Renal pelvis (tissue), 4 donors: Measurements from ENCODE around the gene GTF2IRD1. TPM values are rescaled to one million over a fixed set of nuclear protein-coding genes. Genes with fewer than 3 reads are reported as not detected.
"Not testable (repeated sequence)": the region's sequence is repeated elsewhere in the genome, so short reads cannot be mapped to it uniquely, and the experiment has no call there.

Experiments used
- DNase-seq: peaks from one replicate; pipeline ENCODE4 v3.0.0-alpha.2; 2013
- polyA plus RNA-seq, 3 donors: library from polyadenylated mRNA; unstranded; fragments of 120-200 nt; gene quantifications; one replicate each; pipeline ENCODE4 v1.2.1, GENCODE V29; 2013; ENCODE audit not compliant: insufficient read length in 3 of 3

GTF2IRD1 gene
- polyA plus RNA-seq, 3 donors = 51.5 to 56.0 (median 55.9) TPM

DNA sequence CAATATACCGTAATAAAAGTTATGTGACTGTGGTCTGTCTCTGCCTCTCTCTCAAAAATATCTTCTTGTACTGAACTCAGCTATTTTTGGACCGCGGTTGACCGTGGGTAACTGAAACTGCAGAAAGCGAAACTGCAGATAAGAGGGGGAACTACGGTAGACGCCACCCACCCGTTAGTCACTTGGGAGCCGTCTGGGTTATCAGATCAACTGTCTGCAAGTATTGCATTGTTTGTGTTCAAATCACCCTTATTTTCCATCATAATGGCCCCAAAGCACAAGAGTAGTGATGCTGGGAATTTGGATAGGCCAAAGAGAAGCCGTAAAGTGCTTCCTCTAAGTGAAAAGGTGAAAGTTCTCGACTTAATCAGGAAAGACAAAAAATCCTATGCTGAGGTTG, 196.3 kb downstream of the GTF2IRD1 start:
- not testable (repeated sequence) for DNase-seq

DNA sequence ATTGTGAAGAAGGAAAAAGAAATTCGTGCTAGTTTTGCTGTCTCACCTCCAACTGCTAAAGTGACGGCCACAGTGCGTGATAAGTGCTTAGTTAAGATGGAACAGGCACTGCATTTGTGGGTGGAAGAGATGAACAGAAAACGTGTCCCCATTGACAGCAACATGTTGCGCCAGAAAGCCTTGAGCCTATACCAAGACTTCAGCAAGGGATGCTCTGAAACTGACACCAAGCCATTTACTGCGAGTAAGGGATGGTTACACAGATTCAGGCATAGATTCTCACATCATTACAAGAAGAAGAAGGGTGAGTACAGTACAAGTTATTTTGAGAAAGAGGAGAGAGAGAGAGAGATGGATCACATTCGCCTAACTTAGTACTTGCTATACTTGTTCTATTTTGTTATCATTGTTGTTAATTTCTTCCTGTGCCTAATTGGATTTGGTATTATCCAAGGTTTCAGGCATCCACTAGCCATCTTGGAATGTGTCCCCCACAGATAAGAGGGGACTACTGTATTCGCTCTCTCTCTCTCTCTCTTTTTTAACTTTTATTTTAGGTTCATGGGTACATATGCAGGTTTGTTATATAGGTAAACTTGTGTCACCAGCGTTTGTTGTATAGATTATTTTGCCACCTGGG, 196.9 kb downstream of the GTF2IRD1 start:
- not testable (repeated sequence) for DNase-seq

DNA sequence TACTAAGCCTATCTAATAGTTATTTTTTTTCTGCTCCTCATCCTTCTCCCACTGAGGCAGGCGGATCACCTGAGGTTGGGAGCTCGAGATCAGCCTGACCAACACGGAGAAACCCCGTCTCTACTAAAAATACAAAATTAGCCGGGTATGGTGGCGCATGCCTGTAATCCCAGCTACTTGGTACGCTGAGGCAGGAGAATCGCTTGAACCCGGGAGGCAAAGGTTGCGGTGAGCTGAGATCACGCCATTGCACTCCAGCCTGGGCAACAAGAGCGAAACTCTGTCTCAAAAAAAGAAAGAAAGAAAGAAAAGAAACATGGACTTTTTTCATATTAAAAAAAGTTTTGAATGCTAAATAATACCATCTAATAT, 197.4 kb downstream of the GTF2IRD1 start:
- not testable (repeated sequence) for DNase-seq

Other genes with a start within 250 kb of the GTF2IRD1 start
- gene LAT2, start 243.9 kb upstream of the GTF2IRD1 start, polyA plus RNA-seq = 1 to 10 TPM; 3.7 to 4.1 (median 3.7) TPM
- 10 to 100 TPM; 34.8 to 37.8 (median 36.6) TPM for gene RFC2, start 199.5 kb upstream of the GTF2IRD1 start, polyA plus RNA-seq
- 10 to 100 TPM; 24.0 to 31.2 (median 29.8) TPM for gene CLIP2, start 164.5 kb upstream of the GTF2IRD1 start, polyA plus RNA-seq
- gene GTF2I, start 203.8 kb downstream of the GTF2IRD1 start, polyA plus RNA-seq = 100 to 1,000 TPM; 281 to 470 (median 427) TPM